ENCODE measurements around the gene COQ3. TPM values are rescaled to one million over a fixed set of nuclear protein-coding genes. Genes with fewer than 3 reads are reported as not detected.

COQ3 gene
- total and polyA plus RNA-seq, 7 donors = 3.0 to 13.2 (median 7.9) TPM

DNA sequence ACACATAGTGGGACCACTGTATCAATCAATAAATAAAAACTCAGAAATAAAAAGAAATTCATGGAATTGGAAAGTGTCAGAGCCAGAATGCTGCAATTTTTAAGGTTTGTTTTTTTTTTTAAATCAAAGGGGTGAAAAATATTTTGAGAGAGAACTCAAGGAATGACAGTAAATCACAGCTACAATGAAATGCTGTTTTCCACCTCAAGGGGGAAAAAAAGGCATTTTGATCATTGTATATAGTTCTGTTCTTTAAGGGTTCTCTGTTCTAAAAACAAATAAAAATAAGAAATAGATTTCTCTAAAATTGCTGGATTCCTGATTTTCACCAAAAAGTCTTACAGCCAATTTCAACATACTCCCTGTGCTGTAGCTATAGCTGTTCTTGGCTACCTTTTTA lies 69.0 kb downstream of the COQ3 start:
- DNase-seq = no peak
- Histone ChIP-seq H3K27me3 (no peaks in the 10 kb centered on the region), H3K27ac (no peak overlapping the region), H3K4me1 (peaks cover 0 to 6% (median 0%) of the 10 kb centered on the region in 4 donors), H3K4me3 (no peak overlapping the region), H3K9me3 (no peaks in the 10 kb centered on the region), H3K36me3 (peaks cover 0 to 36% (median 11%) of the 10 kb centered on the region in 4 donors)
- intact Hi-C loops (cut with DNase I) = no loop called here
- TF ChIP-seq CTCF (IDR thresholded peaks at IDR 0.05) (no peak), EP300 (IDR thresholded peaks at IDR 0.05) (no peak), POLR2AphosphoS5 (IDR thresholded peaks at IDR 0.05) (no peak), POLR2A (IDR thresholded peaks at IDR 0.05) (no peak)

Other genes with a start within 250 kb of the COQ3 start
- gene FAXC, start 44.5 kb downstream of the COQ3 start, total RNA-seq = 10 to 100 TPM; 23.1 to 54.0 (median 39.0) TPM
- 1 to 10 TPM in 2 of 3 donors, under 1 TPM in 1; under 0.01 to 2.3 (median 1.4) TPM for gene FAXC, start 44.5 kb downstream of the COQ3 start, polyA plus RNA-seq
- 100 to 1,000 TPM; 135 to 253 (median 150) TPM for gene PNISR, start 31.1 kb upstream of the COQ3 start, total RNA-seq
- gene PNISR, start 31.1 kb upstream of the COQ3 start, polyA plus RNA-seq = 10 to 100 TPM in 2 of 3 donors, 1 to 10 TPM in 1; 9.5 to 46.3 (median 18.0) TPM
- gene USP45, start 121.2 kb upstream of the COQ3 start, total RNA-seq = 10 to 100 TPM; 19.4 to 35.2 (median 23.1) TPM
- 1 to 10 TPM; 4.3 to 5.4 (median 5.3) TPM for gene USP45, start 121.2 kb upstream of the COQ3 start, polyA plus RNA-seq
- gene CCNC, start 174.5 kb upstream of the COQ3 start, total RNA-seq = 10 to 100 TPM; 38.5 to 65.3 (median 55.8) TPM
- 10 to 100 TPM; 30.5 to 61.0 (median 56.5) TPM for gene CCNC, start 174.5 kb upstream of the COQ3 start, polyA plus RNA-seq
- not detected for gene PRDM13, start 212.6 kb upstream of the COQ3 start, total RNA-seq
- gene PRDM13, start 212.6 kb upstream of the COQ3 start, polyA plus RNA-seq = not detected